NCI-H2107 treated with DMSO at 0.1 percent for 48 hours (cell line): ENCODE measurements around the gene OTOS.

Experiments
- DNase-seq: peaks from one replicate; lab custom pipeline; 2025; ENCODE audit not compliant: unreplicated experiment; lab: John Stamatoyannopoulos, UW

Gene OTOS

GRCh38 chr2:240137596-240138253, 2.7 kb downstream of the OTOS start:
- no peak for DNase-seq

- no peak for DNase-seq
Measured at GRCh38 chr2:240136671-240137292, 3.7 kb downstream of the OTOS start.

DNA sequence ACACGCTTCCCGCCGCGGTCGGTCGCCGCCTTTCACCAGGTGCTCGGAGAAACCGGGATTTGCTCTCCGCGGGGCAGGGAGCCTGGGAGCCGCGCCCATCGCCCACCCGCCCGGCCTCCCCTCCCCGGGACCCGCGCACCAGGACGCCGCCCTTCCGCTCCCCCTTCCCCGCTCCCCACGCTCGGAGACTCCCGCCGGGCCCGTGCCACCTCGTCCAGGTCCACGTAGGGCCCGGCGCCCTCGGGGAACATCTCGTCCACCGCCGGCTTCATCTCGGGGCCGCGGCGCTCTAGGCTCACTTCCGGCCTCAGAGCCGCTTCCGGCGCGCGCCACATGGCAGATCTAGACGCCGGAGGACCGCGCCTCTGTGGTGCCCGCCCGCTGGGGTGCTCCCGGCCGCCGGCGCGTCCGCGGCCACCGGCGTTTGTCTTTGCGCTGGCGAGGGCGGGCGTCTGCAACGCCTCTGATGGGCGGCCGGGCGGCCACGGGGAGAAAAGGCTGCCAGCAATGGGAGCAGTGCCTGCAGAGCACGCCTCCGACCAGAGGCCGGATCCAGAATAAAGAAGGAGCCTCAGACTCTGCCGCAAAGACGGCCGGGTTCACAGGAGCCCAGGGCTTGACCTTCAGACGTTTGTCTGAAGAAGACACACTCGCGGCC, 4.3 kb downstream of the OTOS start, which contains the start of gene COPS9:
COPS9 (minus strand) TSS at position 293 of the 658 bp plus-strand sequence; CDS start at position 272, 21 bp downstream.
- DNase-seq = peak; percentile 32

GRCh38 chr2:240135706-240136012, 4.8 kb downstream of the OTOS start:
- DNase-seq = no peak

GRCh38 chr2:240134956-240135520, 5.4 kb downstream of the OTOS start:
- no peak for DNase-seq

GRCh38 chr2:240134466-240134865, 6.0 kb downstream of the OTOS start:
- no peak for DNase-seq

GRCh38 chr2:240133401-240133800, 7.1 kb downstream of the OTOS start:
- no peak for DNase-seq

- DNase-seq = no peak
Measured at GRCh38 chr2:240132651-240132980, 7.8 kb downstream of the OTOS start.

DNA sequence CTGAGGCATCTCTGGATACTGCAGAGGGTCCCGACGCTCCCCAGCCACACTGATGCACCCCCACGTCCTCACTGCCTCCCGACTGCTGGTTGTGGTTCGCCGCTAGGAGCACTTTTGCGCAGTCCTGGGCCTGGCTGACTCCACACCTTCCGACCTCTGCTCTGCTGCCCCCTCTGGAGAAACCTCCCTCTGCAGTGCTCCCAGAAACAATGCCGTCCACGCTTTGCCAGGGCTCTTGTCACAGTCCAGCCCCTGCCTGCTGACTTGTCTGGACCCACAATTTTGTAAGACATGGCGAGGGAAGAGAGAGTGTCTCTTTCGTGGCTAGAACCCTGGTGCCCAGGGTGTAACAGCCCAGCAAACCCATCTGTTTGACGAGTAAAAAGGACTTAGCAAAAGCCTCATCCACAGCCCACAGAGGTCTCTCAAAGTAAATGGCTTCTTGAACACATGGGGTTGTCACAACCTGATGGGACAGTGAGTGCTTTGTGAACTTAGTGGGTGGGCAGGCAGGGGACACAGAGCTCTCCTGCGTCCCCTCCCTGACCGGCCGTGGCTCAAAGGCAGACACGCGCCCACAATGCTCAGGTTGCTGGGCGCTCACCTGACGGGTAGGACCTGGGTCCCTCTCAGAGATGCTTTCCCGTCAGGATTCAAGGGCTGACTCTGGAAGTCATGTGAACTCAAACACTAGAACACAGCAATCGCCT, 8.4 kb downstream of the OTOS start:
- no peak for DNase-seq

GRCh38 chr2:240131296-240131695, 9.2 kb downstream of the OTOS start:
- DNase-seq = no peak

DNA sequence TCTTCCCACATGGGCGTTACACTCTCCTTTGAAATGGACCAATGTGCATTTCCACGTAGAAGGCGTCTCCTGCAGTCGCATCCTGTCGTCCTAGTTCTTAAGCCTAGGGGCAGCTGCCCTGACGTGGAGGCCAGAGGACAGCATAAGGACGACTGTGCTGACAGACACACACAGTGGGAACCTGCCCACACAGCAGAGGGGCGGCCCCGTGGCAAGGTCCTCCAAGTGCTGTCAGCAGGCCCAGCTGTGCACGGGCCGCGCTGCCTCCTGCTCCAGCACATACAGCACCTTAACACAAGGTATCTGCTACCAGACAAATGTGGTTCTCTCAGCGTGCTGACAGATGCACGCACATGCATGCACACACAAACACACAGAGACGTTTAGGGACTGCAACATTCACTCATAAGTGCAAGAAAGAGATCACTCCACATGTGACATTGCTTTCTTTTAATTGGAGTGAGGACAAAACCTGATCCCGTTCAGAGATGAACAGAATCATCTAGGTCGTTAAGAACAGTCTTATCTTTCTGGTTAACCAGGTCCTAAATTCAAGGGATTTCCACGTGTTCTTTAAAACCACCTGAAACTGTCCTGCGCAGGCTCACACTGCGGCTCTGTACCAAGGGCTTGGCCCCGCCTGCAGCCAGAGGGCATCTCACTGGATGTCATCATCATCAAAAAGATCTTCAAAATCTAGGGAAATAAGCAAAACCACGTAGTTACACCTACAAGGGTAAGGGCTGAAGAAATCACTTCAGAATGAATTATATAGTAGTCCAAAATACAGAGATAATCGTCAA, 9.9 kb downstream of the OTOS start:
- no peak for DNase-seq

- no peak for DNase-seq
Measured at GRCh38 chr2:240129731-240130392, 10.6 kb downstream of the OTOS start.

DNA sequence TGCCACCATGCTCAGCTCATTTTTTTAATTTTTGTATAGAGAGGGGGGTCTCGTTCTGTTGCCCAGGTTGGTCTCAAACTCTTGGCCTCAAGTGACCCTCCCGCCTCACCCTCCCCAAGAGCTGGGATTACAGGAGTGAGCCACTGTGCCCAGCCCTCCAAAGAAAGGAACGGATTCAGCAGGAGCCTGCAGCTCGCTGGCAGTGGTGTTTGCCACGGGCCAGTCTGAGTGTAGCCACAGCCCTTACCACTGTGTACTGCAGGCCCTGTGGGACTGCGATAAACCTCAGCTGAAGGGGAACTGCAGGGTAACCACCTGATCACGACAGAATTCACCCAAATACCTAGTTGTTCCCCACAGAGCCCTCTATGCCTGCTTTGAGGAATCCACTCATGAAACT, 11.1 kb downstream of the OTOS start:
- no peak for DNase-seq

DNA sequence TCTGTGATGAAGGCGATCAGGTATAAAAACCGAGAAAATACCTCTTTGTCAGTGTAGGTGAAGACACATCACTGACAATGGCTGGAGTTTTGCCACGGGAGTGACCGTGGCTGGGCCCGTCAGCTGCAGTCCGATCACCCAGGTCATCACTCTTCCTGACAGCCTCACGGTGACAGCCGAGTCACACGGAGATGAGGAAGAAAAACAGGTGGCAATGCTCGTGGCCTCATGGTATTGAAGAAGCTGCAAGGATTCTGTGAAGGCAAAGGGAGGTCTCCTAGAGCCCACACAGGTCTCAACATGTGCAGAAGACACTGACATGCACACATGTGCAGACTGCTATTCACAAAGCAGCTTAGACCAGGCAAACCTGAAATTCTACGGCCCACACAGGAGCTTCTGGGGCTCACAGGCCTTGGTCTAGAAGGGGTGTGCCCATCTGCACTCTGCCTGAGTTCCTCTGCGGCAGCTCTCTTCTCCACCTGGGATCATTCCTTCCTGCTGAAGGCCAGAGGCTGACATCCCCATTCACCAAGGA, 11.8 kb downstream of the OTOS start:
- no peak for DNase-seq

GRCh38 chr2:240127911-240128607, 12.4 kb downstream of the OTOS start:
- DNase-seq = no peak

GRCh38 chr2:240127191-240127750, 13.2 kb downstream of the OTOS start:
- DNase-seq = no peak

- no peak for DNase-seq
Measured at GRCh38 chr2:240126731-240127130, 13.7 kb downstream of the OTOS start.

DNA sequence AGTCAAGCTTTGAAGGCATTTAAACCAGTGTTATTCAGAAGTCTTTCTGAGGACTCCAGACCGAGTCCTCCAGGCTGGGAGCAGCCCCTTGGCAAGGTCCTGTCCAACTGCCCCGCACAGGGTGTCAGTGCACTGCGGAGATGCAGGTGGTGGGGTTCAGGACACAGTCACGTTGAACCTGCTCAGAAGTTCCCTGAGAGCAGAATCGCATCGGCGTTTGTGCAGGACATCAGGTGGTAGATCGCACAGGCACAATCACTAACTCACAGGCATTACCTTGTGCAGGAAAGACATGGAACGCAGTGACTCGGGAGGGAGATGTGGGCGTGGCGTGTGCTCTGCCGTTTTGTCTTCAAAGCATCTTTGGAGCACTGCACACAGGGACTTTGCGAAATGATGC, 14.7 kb downstream of the OTOS start:
- DNase-seq = no peak

DNA sequence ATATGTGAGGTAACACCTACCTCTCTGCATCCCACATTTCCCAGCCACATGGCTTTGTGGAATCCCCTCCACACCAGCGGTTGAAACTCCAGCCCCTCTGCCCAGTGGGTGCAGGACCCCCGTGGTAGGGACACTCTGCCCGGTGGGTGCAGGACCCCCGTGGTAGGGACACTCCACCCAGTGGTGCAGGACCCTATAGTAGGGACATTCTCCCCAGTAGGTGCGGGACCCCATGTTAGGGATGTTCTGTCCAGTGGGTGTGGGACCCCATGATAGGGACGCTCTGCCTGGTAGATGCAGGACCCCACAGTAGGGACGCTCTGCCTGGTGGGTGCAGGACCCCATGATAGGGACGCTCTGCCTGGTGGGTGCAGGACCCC, 15.8 kb downstream of the OTOS start:
- no peak for DNase-seq
